Peyer's patch (tissue), 4 donors: ENCODE measurements around the gene PTPRK.

Source experiments
- CTCF ChIP-seq, 6 experiments: fragments of 450-650 bp in 4 of 6; fragments of 200-600 bp in 2 of 6; sonication (generic) in 1 of 6; IDR thresholded peaks; one replicate each; pipeline ENCODE4 v1.5.1; 2017 to 2019; ENCODE audit warnings: antibody characterized with exemption in 6 of 6, mild to moderate bottlenecking in 3 of 6, moderate library complexity in 1 of 6
- POLR2A ChIP-seq, 2 donors: fragments of 450-650 bp; IDR thresholded peaks; one replicate each; pipeline ENCODE4 v1.5.1; 2017; ENCODE audit warnings: antibody characterized with exemption in 2 of 2, mild to moderate bottlenecking in 2 of 2, moderate library complexity in 2 of 2

GRCh38 chr6:128246472-128247260 lies 273.7 kb downstream of the PTPRK start:
- no peak for TF ChIP-seq CTCF (IDR thresholded peaks at IDR 0.05)
- no peak for TF ChIP-seq POLR2A (IDR thresholded peaks at IDR 0.05)
